Effector CD4-positive, alpha-beta T cell (primary cell): ENCODE measurements around the gene SORT1.
"Not testable (repeated sequence)": the region's sequence is repeated elsewhere in the genome, so short reads cannot be mapped to it uniquely, and the experiment has no call there.

Source experiments
- DNase-seq: peaks from one replicate; pipeline ENCODE4 v3.0.0-alpha.2; 2020

Gene SORT1

DNA sequence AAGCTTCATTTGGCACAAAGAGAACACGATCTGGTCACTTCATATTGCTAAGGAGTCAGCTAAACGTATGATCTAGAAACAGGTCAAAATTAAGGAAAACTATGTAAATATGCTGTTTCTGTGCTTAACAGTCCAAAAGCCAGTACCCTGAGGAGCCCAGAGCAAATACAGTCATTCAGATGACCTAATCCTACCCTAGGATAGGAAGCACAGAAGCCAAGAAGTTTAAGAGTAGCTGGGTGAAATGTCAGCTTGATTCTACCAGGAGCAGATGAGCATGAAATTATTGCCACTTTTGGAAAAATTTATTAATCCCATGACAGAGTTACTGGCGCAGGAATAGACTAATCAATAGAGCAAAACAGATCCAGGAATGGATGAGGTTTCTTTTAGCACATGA lies 18.3 kb downstream of the SORT1 start:
- no peak for DNase-seq

DNA sequence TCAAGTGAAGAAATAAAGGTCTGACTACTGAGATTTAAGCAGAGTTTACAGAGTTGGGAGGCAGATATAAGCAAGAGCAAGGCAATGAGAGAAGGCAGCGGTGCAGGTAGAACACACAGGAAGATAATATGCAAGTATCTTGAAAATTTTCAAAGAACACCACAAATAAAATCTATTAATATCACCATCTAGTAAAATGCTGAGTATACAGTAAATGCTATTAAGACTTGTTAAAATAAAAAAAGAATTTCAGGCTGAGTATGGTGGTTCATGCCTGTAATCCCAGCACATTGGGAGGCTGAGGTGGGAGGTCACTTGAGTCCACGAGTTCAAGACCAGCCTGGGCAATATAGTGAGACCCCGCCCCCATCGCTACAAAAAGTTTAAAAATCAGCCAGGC lies 20.0 kb downstream of the SORT1 start:
- DNase-seq = no peak

DNA sequence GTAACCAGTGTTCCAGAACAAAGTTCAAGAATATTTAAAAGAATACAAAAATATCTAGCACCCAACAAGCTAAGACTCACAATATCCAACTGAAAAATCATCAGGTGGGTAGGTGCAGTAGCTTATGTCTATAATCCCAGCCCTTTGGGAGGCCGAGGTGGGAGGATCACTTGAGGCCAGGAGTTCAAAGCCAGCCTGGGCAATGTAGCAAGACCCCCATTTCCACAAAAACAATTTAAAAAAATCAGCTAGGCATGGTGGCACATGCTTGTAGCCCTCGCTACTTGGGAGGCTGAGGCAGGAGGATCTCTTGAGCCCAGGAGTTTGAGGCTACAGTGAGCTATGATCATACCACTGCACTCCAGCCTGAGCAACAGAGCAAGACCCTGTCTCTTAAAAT lies 24.0 kb downstream of the SORT1 start:
- DNase-seq = not testable (repeated sequence)

DNA sequence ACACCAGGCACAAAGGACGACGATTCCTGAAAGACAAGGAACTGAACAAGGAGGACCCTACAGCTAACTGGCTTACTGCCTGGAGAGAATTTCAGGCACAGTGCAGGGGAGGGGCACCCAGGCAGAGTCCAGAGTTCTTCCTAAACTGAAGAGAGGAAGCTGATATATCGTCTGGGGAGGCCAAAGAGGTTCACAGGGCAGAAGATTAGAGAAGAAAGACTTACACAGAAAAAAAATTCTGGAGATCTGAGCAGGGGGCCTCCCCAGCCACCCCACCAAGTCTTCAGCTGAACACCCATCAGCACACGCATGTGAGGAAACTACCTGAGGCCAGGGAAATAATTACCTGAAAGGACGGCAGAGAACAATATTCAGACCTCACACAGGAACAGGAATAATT lies 24.6 kb downstream of the SORT1 start:
- no peak for DNase-seq

DNA sequence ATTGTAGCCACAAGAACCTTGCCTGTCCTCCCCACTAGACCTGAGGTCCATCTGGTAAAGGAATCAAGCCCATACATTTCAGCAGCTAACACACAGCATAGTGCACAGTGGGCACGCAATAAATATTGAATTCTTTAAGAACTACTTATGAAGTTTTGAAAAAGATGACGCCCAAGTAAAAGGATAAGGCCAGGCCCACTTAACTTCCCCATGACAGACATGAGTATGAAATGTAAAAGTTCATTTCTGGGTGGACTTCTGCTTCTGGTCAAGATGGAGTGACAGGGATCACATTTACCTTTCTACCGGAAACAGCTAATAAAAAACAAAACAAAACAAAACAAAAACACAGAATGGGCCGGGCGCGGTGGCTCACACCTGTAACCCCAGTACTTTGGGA lies 25.4 kb downstream of the SORT1 start:
- DNase-seq = no peak

DNA sequence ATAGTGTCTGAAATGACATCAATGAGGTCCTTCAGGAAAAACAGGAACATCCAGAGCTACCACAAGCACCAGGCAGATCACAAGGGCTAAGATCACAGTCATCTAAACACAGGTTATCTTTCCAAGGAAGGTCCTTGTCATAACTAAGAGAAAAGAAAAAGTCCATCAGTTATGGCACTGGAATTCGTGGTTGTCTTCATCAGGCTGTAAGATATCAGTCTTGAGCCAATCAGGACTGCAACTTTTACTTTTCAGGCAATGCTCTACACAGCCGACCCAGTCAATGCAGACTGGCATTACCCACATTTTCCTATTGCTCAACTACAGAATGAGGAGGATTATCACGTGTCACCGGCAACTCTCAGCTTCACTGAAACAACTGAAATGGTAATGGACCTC lies 26.4 kb downstream of the SORT1 start:
- DNase-seq = no peak

DNA sequence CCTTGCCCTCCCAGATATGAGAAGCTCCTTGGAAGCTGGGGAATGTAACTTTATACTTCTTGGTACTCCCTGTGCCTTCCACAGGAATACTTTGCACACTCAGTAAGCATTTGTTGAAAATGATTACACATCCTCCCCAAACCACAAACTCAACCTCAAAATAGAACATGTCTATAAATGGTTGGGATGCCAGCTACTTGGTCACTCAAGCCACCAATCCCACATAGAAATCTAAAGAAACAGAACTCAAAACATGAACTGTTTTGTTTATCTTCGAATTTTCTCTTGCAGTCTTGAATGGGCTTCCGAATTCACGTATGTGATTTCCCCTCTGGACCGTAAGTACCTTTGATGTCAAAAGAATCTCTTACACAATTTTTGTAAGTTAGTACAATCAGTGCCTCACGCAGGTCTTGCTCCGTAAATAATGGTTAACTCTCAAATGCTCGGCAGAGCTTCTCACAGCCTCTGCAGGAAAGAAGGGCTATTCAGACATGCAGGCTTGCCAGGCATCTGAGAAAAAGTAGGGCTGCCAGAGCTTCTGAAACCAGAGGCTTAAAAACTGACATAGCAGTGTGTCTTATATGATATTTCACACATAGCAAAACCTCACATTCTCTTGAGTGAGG lies 26.9 kb downstream of the SORT1 start:
- DNase-seq = no peak

DNA sequence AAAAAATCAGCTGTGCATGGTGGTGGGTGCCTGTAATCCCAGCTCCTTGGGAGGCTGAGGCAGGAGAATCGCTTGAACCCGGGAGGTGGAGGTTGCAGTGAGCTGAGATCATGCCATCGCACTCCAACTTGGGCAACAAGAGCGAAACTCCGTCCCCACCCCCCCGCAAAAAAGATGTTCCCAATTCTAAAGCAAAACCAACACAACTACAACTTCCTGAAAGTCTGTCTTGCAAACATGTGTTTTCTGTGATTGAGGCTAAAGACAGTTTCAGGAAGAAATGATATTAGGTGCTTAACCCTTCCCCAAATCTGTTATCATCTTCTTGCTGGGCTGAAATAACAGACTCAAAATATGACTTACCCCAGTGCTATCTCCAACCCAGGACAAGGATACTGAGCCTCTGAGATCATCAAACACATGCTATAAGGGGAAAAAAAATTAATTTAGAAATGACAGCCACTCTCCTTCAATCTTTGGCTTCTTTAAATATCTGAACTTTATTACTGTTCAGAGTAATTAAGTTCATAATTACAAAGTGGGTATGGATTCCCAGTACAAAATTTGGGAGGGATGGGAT lies 28.5 kb downstream of the SORT1 start:
- DNase-seq = no peak

DNA sequence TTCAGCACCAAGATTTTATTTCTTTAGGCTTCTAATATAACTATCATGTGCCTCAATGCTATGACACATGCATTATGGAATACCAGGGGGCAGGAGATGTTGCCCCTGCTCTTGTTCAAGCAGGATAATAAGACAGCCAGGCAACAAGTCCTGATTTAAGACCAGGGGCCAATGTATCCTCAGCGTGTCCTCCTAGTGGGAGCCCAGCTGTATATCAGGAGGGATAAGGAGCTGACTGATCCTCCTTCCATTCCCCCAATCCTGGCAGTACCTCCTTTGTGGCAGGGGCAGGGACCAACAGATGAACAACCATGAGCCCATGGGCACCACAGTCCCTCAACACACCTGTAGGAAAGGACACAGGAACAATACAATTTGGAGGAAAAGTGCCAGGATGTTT lies 29.3 kb downstream of the SORT1 start:
- no peak for DNase-seq

DNA sequence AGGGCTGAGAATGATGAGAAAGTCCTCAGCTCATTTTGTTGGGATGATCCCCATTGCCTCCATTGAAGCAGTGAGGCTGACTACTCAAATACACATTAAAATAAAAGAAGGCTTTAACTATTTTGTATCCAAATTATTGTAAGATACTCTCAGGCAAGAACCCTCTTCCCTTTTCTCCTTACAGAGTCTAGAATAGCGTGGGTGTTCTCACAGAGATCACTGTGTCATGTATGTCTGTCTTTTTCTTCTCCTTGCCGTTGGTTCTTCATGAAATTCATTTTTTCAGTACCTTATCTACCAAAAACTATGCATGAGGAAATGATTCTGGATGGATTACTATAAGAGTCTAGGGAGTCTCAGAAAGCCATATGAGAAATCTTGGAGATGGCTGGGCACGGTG lies 30.1 kb downstream of the SORT1 start:
- no peak for DNase-seq

DNA sequence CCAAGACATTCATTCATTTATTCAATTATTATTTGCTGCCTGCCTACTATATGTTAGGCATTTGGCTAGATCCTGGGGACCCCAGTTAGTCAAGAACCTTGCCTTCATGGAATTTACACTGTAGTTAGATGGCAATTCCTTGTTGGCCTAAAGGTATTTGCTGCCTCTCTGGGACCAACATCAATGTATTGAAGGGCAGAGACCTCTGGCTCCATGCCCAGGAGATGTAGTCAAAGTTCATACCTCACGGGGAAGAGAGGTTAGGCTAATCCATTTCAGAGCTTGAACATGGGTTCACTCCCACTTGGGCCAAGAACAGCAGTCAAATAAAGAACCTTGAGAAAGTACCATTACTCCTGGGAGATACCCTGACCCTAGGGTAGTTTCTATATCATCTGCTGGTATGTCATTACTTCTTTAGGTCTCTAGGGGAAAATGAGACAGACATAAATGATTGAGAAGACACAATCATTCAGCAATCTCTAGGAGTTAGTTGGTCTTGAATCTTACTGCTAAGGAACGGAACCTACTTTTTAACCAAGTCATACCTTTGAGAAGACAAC lies 32.0 kb downstream of the SORT1 start:
- DNase-seq = no peak

DNA sequence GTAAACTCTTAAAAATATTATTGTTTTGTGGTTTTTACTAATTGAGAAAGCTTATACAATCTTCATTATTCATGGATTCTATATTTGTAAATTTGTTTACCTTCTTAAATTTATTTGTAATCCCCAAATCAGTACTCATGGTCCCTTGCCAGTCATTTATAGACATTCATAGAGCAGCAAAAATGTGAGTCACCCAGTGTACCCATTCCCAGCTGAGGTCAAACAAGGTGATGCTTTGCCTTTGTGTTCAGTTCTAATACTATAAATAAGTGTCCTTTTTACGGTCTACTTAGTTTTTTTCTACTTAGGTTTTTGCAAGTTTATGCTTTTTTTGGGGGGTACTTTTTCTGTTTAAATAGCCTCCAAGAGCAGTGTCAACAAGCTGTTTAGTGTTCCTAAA lies 36.1 kb downstream of the SORT1 start:
- DNase-seq = no peak

DNA sequence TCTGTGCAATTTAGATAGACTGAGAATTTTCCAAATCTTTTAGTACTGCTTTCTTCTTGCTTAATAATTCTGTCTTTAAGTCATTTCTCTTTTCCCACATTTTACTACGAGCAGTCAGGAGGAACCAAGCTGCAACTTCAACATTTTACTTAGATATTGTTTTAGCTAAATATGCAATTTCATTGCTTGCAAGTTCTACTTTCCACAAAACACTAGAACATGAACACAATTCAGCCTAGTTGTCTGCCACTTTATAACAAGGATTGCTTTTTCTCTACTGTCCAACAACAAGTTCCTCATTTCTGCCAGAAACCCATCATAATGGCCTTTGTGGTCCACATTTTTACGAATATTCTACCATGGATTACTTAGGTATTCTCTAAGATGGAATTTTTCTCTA lies 36.6 kb downstream of the SORT1 start:
- no peak for DNase-seq

DNA sequence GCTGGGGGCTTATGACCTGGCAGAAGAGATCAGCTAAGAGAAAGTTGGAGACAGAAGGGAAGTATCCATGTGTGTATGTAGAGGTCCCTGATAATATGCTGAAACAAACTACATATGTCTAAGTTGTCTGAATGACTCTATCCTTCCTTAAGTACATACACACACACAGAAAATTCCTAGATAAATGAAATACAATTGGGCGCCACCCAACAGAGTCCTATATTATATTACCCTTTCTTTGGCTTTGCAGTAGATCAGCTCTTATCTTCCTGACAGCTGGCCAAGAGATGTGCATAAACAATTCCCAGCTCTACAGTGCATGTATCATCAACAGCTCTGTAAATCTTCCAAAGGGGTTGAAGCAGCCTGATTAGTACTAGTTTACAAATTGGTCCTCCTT lies 40.1 kb downstream of the SORT1 start:
- no peak for DNase-seq

DNA sequence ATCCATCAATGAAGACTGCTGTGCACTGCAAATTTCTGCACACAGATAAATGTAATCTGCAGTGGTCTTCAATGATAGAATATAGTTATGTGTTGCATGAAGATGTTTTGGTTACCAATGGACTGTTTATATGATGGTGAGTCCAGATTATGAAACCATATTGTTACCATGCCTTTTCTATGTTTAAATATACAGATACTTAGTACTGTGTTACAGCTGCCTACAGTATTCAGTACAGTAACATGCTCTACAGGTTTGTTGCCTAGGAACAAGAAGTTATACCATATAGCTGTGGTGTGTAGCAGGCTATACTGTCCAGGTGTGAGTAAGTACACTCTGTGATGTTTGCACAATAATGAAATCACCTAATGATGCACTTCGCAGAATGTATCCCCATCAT lies 40.8 kb downstream of the SORT1 start:
- DNase-seq = no peak

DNA sequence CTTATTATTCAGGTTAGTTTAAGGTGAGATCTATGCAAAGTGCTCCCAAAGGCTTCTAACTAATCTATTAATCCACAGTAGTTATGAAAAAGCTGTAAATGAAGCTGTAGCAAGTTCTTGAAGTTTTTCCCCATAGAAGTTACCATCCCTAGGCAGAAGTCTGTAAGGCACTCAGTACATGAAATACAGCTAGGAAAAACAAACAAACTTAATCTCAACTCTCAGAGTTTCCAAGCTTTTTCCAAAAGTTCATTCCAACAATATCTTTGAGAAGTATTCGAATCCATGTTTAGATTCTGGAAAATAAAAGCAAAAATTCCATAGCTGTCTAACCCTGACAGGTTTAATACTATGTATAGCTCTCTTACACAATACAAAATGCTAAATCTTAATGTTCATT lies 41.2 kb downstream of the SORT1 start:
- no peak for DNase-seq

DNA sequence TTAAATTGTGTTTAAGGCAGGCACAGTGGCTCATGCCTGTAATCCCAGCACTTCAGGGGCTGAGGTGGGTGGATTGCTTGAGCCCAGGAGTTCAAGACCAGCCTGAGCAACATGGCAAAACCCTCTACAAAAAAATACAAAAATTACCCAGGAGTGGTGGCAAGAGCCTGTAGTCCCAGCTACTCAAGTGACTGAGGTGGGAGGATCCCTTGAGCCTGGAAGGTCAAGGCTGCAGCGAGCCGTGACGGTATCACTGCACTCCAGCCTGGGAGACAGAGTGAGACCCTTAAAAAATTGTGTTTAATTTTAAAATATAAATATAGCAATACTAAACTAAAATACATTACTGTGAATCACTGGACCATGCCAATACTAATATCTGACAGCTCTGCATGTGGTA lies 42.8 kb downstream of the SORT1 start:
- no peak for DNase-seq

DNA sequence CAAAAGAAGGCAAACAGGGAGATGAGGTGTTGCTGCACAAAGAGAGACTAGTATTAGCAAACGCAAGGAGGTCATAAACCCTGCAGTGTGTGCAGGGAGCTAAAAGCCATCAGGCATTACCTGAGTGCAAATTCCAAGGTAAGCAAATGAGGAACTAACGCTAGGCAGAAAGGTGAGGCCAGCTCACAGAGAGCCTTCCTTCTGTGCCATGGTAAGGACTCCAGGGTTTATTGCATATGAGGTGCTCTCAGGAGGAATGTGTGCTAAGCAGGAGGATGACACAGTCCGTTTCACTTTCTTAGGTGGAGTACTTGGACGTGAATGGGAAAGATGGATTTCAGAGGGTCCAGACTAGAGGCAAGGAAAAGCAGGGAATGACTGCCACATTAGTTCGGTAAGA lies 46.3 kb downstream of the SORT1 start:
- DNase-seq = no peak

DNA sequence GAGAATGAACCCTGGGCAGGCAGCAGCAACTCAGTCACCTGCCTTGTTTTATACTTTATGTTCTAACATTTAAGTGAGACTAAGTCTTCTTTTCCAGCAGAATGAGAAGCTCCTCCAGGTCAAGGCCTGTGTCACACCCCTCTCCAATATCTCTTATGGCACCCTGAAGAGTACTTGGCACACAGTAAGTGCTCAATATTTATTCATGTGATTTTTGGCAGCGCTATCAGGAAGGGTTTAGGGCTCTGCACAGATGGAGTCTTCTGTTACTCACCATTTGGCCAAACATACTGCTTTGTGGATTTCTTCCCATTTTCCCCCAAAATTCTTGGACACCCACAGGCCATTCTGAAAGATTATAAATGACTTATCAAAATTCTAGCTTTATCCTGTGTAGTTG lies 47.1 kb downstream of the SORT1 start:
- no peak for DNase-seq

DNA sequence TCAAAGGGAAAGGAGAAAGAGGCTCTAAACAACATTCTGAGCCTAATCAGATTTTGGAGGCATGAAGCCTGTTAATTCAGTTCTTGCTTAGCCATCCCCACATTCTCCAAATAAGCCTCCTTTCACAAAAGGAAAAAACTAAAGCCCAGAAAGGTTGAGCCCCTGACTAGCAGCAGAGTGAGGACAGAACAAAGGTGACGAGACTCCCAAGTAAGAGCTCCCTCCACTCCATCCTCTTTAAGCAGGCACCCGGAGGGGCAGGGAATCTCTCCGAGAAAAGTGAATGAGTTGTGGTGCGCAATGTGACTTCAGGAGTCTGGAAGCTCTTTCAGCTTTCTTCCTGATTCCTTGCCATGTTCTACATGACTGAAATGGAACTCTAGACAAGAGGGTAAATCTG lies 47.5 kb downstream of the SORT1 start:
- DNase-seq = no peak

DNA sequence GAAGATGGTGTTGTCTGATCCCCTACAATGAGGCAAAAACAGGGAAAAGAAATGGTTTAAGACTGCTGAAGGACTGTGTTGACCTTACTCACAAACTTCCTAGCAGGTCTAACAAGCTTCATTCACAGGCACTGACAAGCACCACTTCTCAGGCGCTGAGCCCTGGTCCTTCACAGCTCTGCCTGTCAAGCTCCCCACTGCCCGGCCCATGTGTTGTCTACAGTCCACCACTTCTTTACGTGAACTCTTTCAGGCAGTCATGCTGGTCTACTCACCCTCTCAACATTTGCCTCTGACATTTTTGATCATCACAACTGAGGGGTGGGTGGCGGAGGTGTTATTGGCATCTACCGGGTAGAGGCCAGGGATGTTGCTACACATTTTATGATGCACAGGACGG lies 50.2 kb downstream of the SORT1 start:
- DNase-seq = no peak

DNA sequence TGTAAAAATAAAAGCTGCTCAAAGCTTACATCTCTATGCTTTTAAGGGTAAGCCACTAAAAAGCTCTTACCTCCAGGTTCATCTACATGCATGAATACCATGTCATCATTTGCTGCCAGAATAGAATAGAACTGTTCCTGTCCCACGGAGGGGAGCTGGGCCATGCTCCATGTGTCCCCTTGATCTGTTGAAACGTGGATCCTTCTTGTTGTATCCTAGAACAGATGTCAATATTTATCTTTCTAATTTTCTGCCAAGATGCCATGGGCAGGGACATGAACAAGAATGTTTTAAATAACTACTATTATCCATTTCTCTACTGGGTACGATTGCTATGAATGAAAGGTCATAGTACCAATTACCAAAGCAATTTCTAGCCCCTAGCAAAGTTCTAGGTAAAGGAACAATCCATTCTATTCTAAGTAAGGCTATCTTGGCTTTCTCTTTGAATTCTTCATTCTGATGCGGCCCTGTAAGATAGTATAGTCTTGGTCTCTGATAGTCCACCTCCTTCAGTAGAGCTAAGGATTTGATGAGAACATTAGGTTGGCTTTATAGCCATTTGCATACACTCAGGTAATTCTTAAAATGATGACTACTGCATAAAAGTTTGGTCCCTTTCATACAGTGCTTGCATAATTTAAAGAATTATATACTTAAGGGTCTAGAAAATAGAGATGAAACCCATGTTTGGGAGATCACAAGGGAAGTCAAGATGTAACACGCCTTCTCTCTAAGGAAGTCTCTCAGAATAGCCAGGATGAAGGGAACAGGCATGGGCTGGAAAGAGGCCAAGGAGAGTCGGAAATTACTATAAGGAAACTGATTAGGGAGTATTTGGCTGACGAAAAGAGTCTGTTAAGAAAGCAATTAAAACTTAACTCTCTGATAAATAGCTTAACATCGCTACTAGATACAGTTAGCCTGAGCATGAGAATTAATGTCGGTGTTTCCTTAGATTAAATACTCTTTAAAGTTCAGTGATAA lies 55.5 kb downstream of the SORT1 start:
- no peak for DNase-seq

DNA sequence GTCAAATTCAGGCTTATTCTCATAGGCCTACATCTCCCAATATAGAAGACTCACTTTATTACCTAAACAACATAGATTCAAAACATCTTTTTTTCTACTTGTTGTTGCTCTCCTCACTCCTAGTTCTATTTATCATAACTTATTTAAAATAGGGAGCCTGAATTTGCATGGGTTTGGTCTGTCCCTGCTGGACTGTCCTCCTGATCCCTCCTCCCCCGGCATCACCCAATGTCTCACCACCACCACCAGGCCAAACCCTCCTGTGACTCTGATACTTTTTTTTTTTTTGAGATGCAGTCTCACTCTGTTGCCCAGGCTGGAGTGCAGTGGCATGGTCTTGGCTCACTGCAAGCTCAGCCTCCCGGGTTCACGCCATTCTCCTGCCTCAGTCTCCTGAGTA lies 59.1 kb downstream of the SORT1 start:
- no peak for DNase-seq

DNA sequence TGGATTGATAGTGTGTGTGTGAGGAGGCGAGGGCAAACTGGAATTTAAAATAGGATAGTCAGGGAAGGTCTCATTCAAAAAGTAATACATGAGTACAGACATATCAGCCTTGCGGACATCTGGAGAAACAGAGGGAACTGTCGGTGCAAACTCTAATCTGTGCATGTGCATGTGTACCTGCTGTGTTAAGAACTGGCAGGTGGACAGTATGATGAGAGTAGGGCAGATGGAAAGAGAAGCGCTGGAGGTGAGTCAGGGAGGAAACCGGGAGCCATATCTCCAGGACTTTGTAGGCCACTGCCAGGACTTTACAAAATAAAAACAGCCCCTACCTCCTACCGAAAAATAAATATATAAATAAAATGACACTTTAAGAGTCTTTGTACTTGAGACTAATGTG lies 59.6 kb downstream of the SORT1 start:
- DNase-seq = no peak
